Astrocyte of the hippocampus (primary cell): ENCODE data around the gene MUS81.

Source experiments
- DNase-seq: peaks from one replicate; pipeline ENCODE4 v3.0.0; 2011; ENCODE audit warnings: low read depth, low spot score

The MUS81 gene

GRCh38 chr11:65872586-65873317, 12.5 kb downstream of the MUS81 start, which contains the start of gene EFEMP2:
TSS of gene EFEMP2 (minus strand) at chr11:65872800. CDS start at chr11:65872354, 446 bp downstream.
- DNase-seq = peak; percentile 86

GRCh38 chr11:65873318-65874156, 13.3 kb downstream of the MUS81 start:
- peak; percentile 98 for DNase-seq

- DNase-seq = no peak
Observed at GRCh38 chr11:65879617-65880016, 19.4 kb downstream of the MUS81 start, which contains the start of gene CTSW. TSS of gene CTSW (plus strand) at chr11:65879837. CDS start at chr11:65879855, 18 bp downstream.

GRCh38 chr11:65880027-65880426, 19.8 kb downstream of the MUS81 start:
- no peak for DNase-seq

GRCh38 chr11:65880844-65881421, 20.7 kb downstream of the MUS81 start:
- peak; percentile 18 for DNase-seq

- DNase-seq = no peak
Observed at GRCh38 chr11:65882120-65883057, 22.2 kb downstream of the MUS81 start.

GRCh38 chr11:65883058-65883761, 23.0 kb downstream of the MUS81 start:
- DNase-seq = no peak

- DNase-seq = no peak
Observed at GRCh38 chr11:65883786-65884715, 23.8 kb downstream of the MUS81 start.

GRCh38 chr11:65884716-65885092, 24.5 kb downstream of the MUS81 start:
- peak; percentile 89 for DNase-seq

- DNase-seq = no peak
Observed at GRCh38 chr11:65885231-65885630, 25.0 kb downstream of the MUS81 start.

- no peak for DNase-seq
Observed at GRCh38 chr11:65885808-65886536, 25.7 kb downstream of the MUS81 start.

GRCh38 chr11:65886826-65887722, 26.8 kb downstream of the MUS81 start:
- DNase-seq = peak; percentile 24

- DNase-seq = no peak
Observed at GRCh38 chr11:65887723-65888162, 27.5 kb downstream of the MUS81 start.

GRCh38 chr11:65888163-65888814, 28.1 kb downstream of the MUS81 start, which contains the start of gene FIBP:
TSS of gene FIBP (minus strand) at chr11:65888471. CDS start at chr11:65888418, 53 bp downstream.
- peak; percentile 99 for DNase-seq

- peak; percentile 99 for DNase-seq
Observed at GRCh38 chr11:65890324-65891218, 30.3 kb downstream of the MUS81 start, which contains the start of gene CCDC85B. TSS of gene CCDC85B (plus strand) at chr11:65890673. CDS start at chr11:65890784, 111 bp downstream.
